HepG2 (cell line): ENCODE data around the gene SCYL1. TPM values are rescaled to one million over a fixed set of nuclear protein-coding genes. Genes with fewer than 3 reads are reported as not detected.

ENCODE experiments used
- CEBPB ChIP-seq: IDR thresholded peaks from 2 replicates; pipeline ENCODE4 v1.6.1; 2011; ENCODE audit warnings: low read depth, low read length, improper control_type of control experiment, borderline replicate concordance
- CEBPG ChIP-seq: IDR thresholded peaks from 2 replicates; pipeline ENCODE4 v1.6.1; 2016
- GATAD2A ChIP-seq: IDR thresholded peaks from 2 replicates; pipeline ENCODE4 v1.6.1; 2016
- GLMP ChIP-seq: sonication (generic); formaldehyde crosslinking; IDR thresholded peaks from 2 replicates; pipeline ENCODE4 v1.9.0; 2021; ENCODE audit warnings: missing genetic modification reagents, mild to moderate bottlenecking, borderline replicate concordance
- HCFC1 ChIP-seq: fragments of 150-350 bp; IDR thresholded peaks from 2 replicates; pipeline ENCODE4 v1.6.1; 2014; ENCODE audit warnings: low read depth, low read length
- HNF1B ChIP-seq: sonication (generic); formaldehyde crosslinking; IDR thresholded peaks from 2 replicates; pipeline ENCODE4 v1.5.1; 2020; ENCODE audit warnings: mild to moderate bottlenecking, moderate library complexity, missing genetic modification reagents
- JUN ChIP-seq: sonication (generic); formaldehyde crosslinking; IDR thresholded peaks from 2 replicates; pipeline ENCODE4 v1.4.0; 2020; ENCODE audit warnings: mild to moderate bottlenecking, missing genetic modification reagents
- MED8 ChIP-seq: sonication (generic); formaldehyde crosslinking; IDR thresholded peaks from 2 replicates; pipeline ENCODE4 v1.8.1; 2023; ENCODE audit warnings: mild to moderate bottlenecking, missing genetic modification reagents; ENCODE audit not compliant: insufficient replicate concordance
- MYC ChIP-seq: sonication (generic); formaldehyde crosslinking; IDR thresholded peaks from 2 replicates; pipeline ENCODE4 v1.9.0; 2021; ENCODE audit warnings: missing genetic modification reagents, borderline replicate concordance
- NKX3-1 ChIP-seq: sonication (generic); formaldehyde crosslinking; IDR thresholded peaks from 2 replicates; pipeline ENCODE4 v1.5.0; 2020; ENCODE audit warnings: missing genetic modification reagents
- NRL ChIP-seq: sonication (generic); formaldehyde crosslinking; IDR thresholded peaks from 2 replicates; pipeline ENCODE4 v1.5.0; 2020; ENCODE audit warnings: missing genetic modification reagents, mild to moderate bottlenecking, moderate library complexity, borderline replicate concordance
- PATZ1 ChIP-seq: sonication (generic); formaldehyde crosslinking; IDR thresholded peaks from 2 replicates; pipeline ENCODE4 v1.4.0; 2020; ENCODE audit warnings: missing genetic modification reagents
- SALL1 ChIP-seq: sonication (generic); formaldehyde crosslinking; IDR thresholded peaks from 2 replicates; pipeline ENCODE4 v1.8.0; 2022; ENCODE audit warnings: mild to moderate bottlenecking, missing genetic modification reagents
- THAP11 ChIP-seq: IDR thresholded peaks from 2 replicates; pipeline ENCODE4 v1.6.1; 2016; ENCODE audit warnings: missing biosample characterization, missing genetic modification reagents
- U2AF1 ChIP-seq: fragments of 200-400 bp; formaldehyde crosslinking; optimal IDR thresholded peaks from 2 replicates; pipeline ENCODE3; 2017; ENCODE audit warnings: mild to moderate bottlenecking, low read depth, low read length
- UBTF ChIP-seq: sonication (generic); formaldehyde crosslinking; IDR thresholded peaks from 2 replicates; pipeline ENCODE4 v1.4.0; 2020; ENCODE audit warnings: mild to moderate bottlenecking, missing genetic modification reagents
- ZNF280D ChIP-seq: sonication (generic); formaldehyde crosslinking; IDR thresholded peaks from 2 replicates; pipeline ENCODE4 v1.5.1; 2020; ENCODE audit warnings: mild to moderate bottlenecking, missing genetic modification reagents
- ZNF501 ChIP-seq: sonication (generic); formaldehyde crosslinking; IDR thresholded peaks from 2 replicates; pipeline ENCODE4 v1.5.1; 2020; ENCODE audit warnings: mild to moderate bottlenecking, moderate library complexity, missing genetic modification reagents
- polyA plus RNA-seq, 8 experiments: library from polyadenylated mRNA; depleted of rRNA in 3 of 8; stranded (reverse) in 7 of 8; unstranded in 1 of 8; fragments of >200 nt; fragmentation: Illumina TruSeq in 4 of 8; extraction: Trizol in 4 of 8; gene quantifications; 2 replicates each; pipeline versions ENCODE4 v1.2.1 to v1.2.3, GENCODE V29; 2011 to 2016; ENCODE audit warnings: low read depth in 4 of 8, missing spikeins in 1 of 8, mixed read lengths in 1 of 8; ENCODE audit not compliant: insufficient read depth in 1 of 8
- total RNA-seq, 5 experiments: library from RNA; depleted of rRNA; stranded (reverse); fragments of >200 nt; fragmentation: Illumina TruSeq; extraction: Trizol; gene quantifications; 2 replicates each; pipeline ENCODE4 v1.2.3, GENCODE V29; 2016; ENCODE audit warnings: low read depth in 1 of 5

The SCYL1 gene
- total and polyA plus RNA-seq, 2 of the 13 experiments (the other 11 are each of a cell fraction or from before 2014, with no cell fraction given), result 65.9 to 103 TPM

- TF ChIP-seq CEBPB (peak; percentile 98), PATZ1 (CRISPR knock-in tag) (peak; percentile 58), JUN (CRISPR knock-in tag) (no peak), MED8 (CRISPR knock-in tag) (peak; percentile 37), UBTF (CRISPR knock-in tag) (peak; percentile 50; the same call in 1 of the 2 replicates), GATAD2A (CRISPR knock-in tag) (peak; percentile 79), ZNF501 (peak; percentile 29; the same call in 1 of the 2 replicates), SALL1 (CRISPR knock-in tag) (peak; percentile 86), HCFC1 (no peak), U2AF1 (no peak), CEBPG (peak; percentile 99), HNF1B (CRISPR knock-in tag) (0 out of 2 replicates have a peak, but pooled peaks have one; percentile 40), ZNF280D (CRISPR knock-in tag) (no peak), NKX3-1 (no peak), THAP11 (CRISPR knock-in tag) (peak; percentile 48; the same call in 1 of the 2 replicates), GLMP (CRISPR knock-in tag) (no peak), MYC (CRISPR knock-in tag) (peak; percentile 58; the same call in 1 of the 2 replicates), NRL (CRISPR knock-in tag) (peak; percentile 46; the same call in 1 of the 2 replicates)
Measured at GRCh38 chr11:65487467-65488272, 37.2 kb upstream of the SCYL1 start (continued).
